Esophagus muscularis mucosa (tissue), 3 donors: ENCODE data around the gene ZER1.

Source experiments
- POLR2A ChIP-seq: fragments of 450-650 bp; IDR thresholded peaks from one replicate; pipeline ENCODE4 v1.6.1; 2017; ENCODE audit warnings: antibody characterized with exemption, moderate library complexity, mild to moderate bottlenecking, low read depth
- POLR2AphosphoS5 ChIP-seq, 2 donors: sonication (generic); formaldehyde crosslinking; IDR thresholded peaks; one replicate each; pipeline ENCODE4 v1.6.1; 2017; ENCODE audit warnings: antibody characterized with exemption in 2 of 2
- TF ChIP-seq, protein P1 (sequence below), 3 experiments: fragments of 200-600 bp in 2 of 3; fragments of 450-650 bp in 1 of 3; sonication (generic) in 2 of 3; IDR thresholded peaks; one replicate each; pipeline ENCODE4 v1.5.1; 2017 to 2019; ENCODE audit warnings: antibody characterized with exemption in 3 of 3, mild to moderate bottlenecking in 2 of 3, moderate library complexity in 1 of 3

DNA sequence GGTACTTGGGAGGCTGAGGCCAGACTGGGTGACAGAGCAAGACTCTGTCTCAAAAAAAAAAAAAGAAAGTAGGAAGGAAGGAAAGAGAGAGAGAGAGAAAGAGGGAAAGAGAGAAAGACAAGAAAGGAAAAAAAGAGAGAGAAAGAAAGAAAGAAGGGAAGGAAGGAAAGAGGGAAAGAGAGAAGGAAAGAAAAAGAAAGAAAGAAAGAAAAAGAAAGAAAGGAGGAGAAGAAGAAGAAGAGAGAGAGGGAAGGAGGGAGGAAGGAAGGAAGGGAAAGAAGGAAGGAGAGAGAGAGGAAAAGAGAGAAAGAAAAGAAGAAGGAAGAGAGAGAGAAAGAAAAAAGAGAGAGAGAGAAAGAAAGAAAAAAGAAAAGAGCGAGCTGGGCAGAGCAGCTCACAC, 3.1 kb upstream of the ZER1 start:
- TF ChIP-seq POLR2A (no peak), POLR2AphosphoS5 (IDR thresholded peaks at IDR 0.05) (no peak)
- TF ChIP-seq, protein P1, sequence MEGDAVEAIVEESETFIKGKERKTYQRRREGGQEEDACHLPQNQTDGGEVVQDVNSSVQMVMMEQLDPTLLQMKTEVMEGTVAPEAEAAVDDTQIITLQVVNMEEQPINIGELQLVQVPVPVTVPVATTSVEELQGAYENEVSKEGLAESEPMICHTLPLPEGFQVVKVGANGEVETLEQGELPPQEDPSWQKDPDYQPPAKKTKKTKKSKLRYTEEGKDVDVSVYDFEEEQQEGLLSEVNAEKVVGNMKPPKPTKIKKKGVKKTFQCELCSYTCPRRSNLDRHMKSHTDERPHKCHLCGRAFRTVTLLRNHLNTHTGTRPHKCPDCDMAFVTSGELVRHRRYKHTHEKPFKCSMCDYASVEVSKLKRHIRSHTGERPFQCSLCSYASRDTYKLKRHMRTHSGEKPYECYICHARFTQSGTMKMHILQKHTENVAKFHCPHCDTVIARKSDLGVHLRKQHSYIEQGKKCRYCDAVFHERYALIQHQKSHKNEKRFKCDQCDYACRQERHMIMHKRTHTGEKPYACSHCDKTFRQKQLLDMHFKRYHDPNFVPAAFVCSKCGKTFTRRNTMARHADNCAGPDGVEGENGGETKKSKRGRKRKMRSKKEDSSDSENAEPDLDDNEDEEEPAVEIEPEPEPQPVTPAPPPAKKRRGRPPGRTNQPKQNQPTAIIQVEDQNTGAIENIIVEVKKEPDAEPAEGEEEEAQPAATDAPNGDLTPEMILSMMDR (IDR thresholded peaks at IDR 0.05) = no peak
